Breast epithelium (tissue), 4 donors: ENCODE results near the gene TMTC1. TPM values are rescaled to one million over a fixed set of nuclear protein-coding genes. Genes with fewer than 3 reads are reported as not detected.

ENCODE experiments used
- DNase-seq, 2 donors: peaks; one replicate each; pipeline ENCODE4 v3.0.0-alpha.2; 2019; ENCODE audit warnings: low spot score in 2 of 2
- H3K27ac ChIP-seq, 2 donors: fragments of 200-600 bp; sonication (generic) in 1 of 2; one replicate each; pipeline ENCODE4 v1.5.1; 2016 to 2019; ENCODE audit warnings: mild to moderate bottlenecking in 1 of 2
- H3K27me3 ChIP-seq, 2 donors: fragments of 200-600 bp; sonication (generic) in 1 of 2; one replicate each; pipeline versions ENCODE4 v1.5.1 to v1.6.0; 2017 to 2019; ENCODE audit warnings: control low read depth in 1 of 2, mild to moderate bottlenecking in 1 of 2
- H3K36me3 ChIP-seq: fragments of 200-600 bp; one replicate; pipeline ENCODE4 v1.5.1; 2019
- H3K4me1 ChIP-seq, 2 donors: fragments of 200-600 bp; sonication (generic); one replicate each; pipeline ENCODE4 v1.5.1; 2016 to 2019; ENCODE audit warnings: control low read depth in 1 of 2
- H3K4me3 ChIP-seq, 3 donors: fragments of 200-600 bp; sonication (generic); 1 replicate in 2 of 3; 2 replicates in 1 of 3; pipeline ENCODE4 v1.5.1; 2016 to 2019; ENCODE audit warnings: mild to moderate bottlenecking in 3 of 3, moderate library complexity in 2 of 3
- H3K9me3 ChIP-seq, 2 donors: fragments of 200-600 bp; sonication (generic) in 1 of 2; one replicate each; pipeline ENCODE4 v1.5.1; 2016 to 2019; ENCODE audit warnings: control low read depth in 1 of 2
- POLR2A ChIP-seq: fragments of 450-650 bp; IDR thresholded peaks from one replicate; pipeline ENCODE4 v1.6.1; 2016; ENCODE audit warnings: antibody characterized with exemption, mild to moderate bottlenecking, moderate library complexity
- POLR2AphosphoS5 ChIP-seq, 3 donors: sonication (generic); formaldehyde crosslinking; IDR thresholded peaks; one replicate each; pipeline ENCODE4 v1.6.1; 2017; ENCODE audit warnings: antibody characterized with exemption in 3 of 3
- intact Hi-C: fragments of 100-400 bp; cut with DNase I; formaldehyde crosslinking; loops from one replicate; pipeline ENCODE4 v1.15.1; 2023; ENCODE audit warnings: low total_unique reads
- total RNA-seq, 3 donors: library from RNA; depleted of rRNA; stranded (reverse); fragments of >200 nt; gene quantifications; one replicate each; pipeline ENCODE4 v1.1.0, GENCODE V29; 2016
- TF ChIP-seq, protein P1 (sequence below), 3 donors: fragments of 450-650 bp; IDR thresholded peaks; one replicate each; pipeline ENCODE4 v1.5.1; 2016 to 2017; ENCODE audit warnings: antibody characterized with exemption in 3 of 3, mild to moderate bottlenecking in 3 of 3, moderate library complexity in 3 of 3

The TMTC1 gene
- total RNA-seq, 3 donors from 2014 or later, result 49.9 to 87.2 (median 71.8) TPM

DNA sequence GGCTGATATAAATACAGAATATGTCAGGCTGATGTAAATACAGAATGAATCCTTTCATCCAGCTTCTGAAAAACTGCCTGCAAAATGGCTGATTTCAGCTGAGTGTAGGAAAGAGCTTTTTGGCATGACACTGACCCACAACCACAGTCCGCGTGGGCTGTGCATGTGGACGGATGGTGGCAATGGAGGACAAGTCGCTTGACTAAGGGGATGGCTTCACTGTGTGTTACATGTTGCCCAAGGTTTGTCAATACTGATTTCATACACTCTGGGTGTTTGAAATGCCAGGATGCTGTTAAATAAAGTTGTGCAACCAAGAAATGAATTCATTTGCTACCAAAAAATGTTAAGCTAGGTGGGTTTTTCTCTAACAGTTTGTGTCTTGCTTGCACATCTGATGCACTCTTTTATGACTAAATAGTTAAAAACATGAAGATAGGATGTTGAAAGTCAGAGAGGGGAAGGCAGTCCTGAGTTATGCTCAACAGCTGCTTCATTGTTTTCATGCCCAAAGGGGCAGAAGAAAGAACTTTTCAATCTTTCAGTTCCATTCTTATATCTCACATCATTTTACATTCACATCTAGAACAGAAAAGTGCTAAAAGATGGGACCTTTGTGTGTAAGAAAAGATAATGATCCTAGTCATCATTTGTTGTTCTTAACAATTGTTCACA lies 249.8 kb downstream of the TMTC1 start:
- TF ChIP-seq, protein P1, sequence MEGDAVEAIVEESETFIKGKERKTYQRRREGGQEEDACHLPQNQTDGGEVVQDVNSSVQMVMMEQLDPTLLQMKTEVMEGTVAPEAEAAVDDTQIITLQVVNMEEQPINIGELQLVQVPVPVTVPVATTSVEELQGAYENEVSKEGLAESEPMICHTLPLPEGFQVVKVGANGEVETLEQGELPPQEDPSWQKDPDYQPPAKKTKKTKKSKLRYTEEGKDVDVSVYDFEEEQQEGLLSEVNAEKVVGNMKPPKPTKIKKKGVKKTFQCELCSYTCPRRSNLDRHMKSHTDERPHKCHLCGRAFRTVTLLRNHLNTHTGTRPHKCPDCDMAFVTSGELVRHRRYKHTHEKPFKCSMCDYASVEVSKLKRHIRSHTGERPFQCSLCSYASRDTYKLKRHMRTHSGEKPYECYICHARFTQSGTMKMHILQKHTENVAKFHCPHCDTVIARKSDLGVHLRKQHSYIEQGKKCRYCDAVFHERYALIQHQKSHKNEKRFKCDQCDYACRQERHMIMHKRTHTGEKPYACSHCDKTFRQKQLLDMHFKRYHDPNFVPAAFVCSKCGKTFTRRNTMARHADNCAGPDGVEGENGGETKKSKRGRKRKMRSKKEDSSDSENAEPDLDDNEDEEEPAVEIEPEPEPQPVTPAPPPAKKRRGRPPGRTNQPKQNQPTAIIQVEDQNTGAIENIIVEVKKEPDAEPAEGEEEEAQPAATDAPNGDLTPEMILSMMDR (IDR thresholded peaks at IDR 0.05), result no peak
- no peak for TF ChIP-seq POLR2A
- TF ChIP-seq POLR2AphosphoS5 (IDR thresholded peaks at IDR 0.05), result no peak
- H3K27ac ChIP-seq, result no peak overlapping the region
- intact Hi-C loops, result no loop called here

DNA sequence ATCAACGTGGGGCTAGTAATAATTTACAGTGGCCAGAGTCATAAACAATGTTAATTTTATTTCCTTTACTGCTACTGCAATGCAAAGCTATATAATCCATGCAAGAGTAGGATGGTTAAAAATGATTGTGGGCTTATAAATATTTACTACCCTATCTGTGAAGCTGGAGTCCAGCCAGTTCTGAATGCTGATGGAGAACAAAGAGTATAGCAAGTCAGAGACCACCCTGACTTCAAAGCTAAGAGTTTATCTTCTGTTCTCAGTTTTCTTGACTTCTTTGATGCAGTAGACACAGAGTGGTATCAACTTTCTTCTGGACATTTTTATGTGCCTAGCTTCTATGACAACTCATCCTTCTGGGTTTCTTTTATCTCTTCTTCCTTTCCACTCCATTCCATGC lies 252.3 kb downstream of the TMTC1 start:
- no peak for DNase-seq
- intact Hi-C loops, result no loop called here
- H3K4me1 ChIP-seq, result no peaks in the 10 kb centered on the region
- no peaks in the 10 kb centered on the region for H3K36me3 ChIP-seq
- H3K9me3 ChIP-seq, result no peaks in the 10 kb centered on the region
- H3K4me3 ChIP-seq, result no peak overlapping the region
- H3K27ac ChIP-seq, result no peak overlapping the region
- H3K27me3 ChIP-seq, result no peaks in the 10 kb centered on the region
- TF ChIP-seq, protein P1 (IDR thresholded peaks at IDR 0.05), result no peak
- TF ChIP-seq POLR2AphosphoS5 (IDR thresholded peaks at IDR 0.05) (no peak), POLR2A (no peak)

More for the DNA sequence above, 249.8 kb downstream of the TMTC1 start:
- Histone ChIP-seq H3K27me3 (no peaks in the 10 kb centered on the region), H3K4me1 (no peaks in the 10 kb centered on the region), H3K9me3 (no peaks in the 10 kb centered on the region), H3K4me3 (no peak overlapping the region), H3K36me3 (no peaks in the 10 kb centered on the region)
- no peak for DNase-seq

DNA sequence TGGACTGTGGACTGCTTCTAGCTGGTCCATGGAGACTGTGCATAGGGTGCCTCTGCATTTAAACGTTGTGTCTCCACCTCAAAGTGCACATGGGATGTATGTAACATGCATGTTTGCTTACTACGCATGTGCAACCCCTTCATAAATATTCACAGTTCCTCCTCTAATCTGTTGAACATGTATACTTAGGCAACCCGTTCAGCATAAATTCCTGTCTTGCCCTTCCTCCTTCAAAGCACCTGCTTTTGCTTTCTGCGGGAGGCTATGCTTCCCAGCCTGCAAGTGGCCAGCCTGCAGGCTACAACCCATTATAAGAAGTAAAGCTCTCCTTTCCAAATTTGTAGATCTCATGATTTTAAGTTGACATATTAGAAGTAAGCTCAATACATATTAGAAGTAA lies 253.3 kb downstream of the TMTC1 start:
- H3K27me3 ChIP-seq, result no peaks in the 10 kb centered on the region
- no peaks in the 10 kb centered on the region for H3K4me1 ChIP-seq
- DNase-seq, result no peak
- H3K9me3 ChIP-seq, result no peaks in the 10 kb centered on the region
- intact Hi-C loops, result no loop called here
- TF ChIP-seq POLR2AphosphoS5 (IDR thresholded peaks at IDR 0.05) (no peak), POLR2A (no peak)
- TF ChIP-seq, protein P1 (IDR thresholded peaks at IDR 0.05), result no peak
- no peak overlapping the region for H3K27ac ChIP-seq
- H3K4me3 ChIP-seq, result no peak overlapping the region
- no peaks in the 10 kb centered on the region for H3K36me3 ChIP-seq

DNA sequence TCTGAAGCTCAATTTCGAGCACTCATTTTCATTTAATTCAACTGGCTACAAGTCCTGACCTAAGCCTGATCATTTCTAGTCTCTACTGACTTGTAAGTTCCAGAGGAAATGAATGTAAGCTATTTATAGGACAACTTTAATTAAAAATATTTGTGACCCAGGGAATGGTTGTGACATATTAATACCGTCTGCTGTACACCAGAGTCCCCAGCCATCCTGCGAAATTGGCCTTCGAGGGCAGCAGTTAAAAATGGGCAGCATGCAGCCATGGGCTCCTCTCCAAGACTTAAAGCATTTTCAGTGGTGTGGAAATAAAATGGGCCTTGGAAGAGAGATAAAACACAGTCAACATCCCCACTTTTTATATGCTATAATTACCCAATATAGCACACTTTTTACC lies 255.6 kb downstream of the TMTC1 start:
- Histone ChIP-seq H3K9me3 (no peaks in the 10 kb centered on the region), H3K36me3 (no peaks in the 10 kb centered on the region), H3K4me3 (no peak overlapping the region), H3K4me1 (no peaks in the 10 kb centered on the region), H3K27me3 (no peaks in the 10 kb centered on the region), H3K27ac (no peak overlapping the region)
- DNase-seq, result no peak
- TF ChIP-seq, protein P1 (IDR thresholded peaks at IDR 0.05), result no peak
- TF ChIP-seq POLR2AphosphoS5 (IDR thresholded peaks at IDR 0.05) (no peak), POLR2A (no peak)
- intact Hi-C loops, result no loop called here

DNA sequence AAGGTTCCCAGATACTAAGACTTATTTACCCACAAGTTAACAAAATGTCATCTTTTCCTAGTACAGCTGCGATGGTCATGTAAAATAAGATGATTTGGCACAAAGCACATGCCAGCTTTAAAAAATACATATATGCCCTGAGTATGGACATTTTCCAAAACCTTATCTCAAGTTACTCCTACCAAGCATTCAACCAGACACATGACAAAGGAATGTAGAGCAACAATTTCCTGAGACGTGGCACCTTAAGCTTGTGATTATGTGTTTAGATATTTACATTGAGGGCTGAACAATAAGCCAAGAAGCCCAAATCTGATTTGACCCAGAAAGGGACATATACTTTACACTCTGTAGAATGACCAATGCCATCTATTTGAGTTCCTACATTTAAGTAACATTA lies 261.8 kb downstream of the TMTC1 start:
- H3K9me3 ChIP-seq, result no peaks in the 10 kb centered on the region
- intact Hi-C loops, result no loop called here
- H3K27ac ChIP-seq, result no peak overlapping the region
- TF ChIP-seq, protein P1 (IDR thresholded peaks at IDR 0.05), result no peak
- TF ChIP-seq POLR2A, result no peak
- no peak for TF ChIP-seq POLR2AphosphoS5 (IDR thresholded peaks at IDR 0.05)
- H3K4me1 ChIP-seq, result no peaks in the 10 kb centered on the region
- no peak for DNase-seq
- H3K4me3 ChIP-seq, result no peak overlapping the region
- H3K27me3 ChIP-seq, result no peaks in the 10 kb centered on the region
- no peaks in the 10 kb centered on the region for H3K36me3 ChIP-seq
